ENCODE results near the gene OR6C65. TPM values are rescaled to one million over a fixed set of nuclear protein-coding genes. Genes with fewer than 3 reads are reported as not detected.
"Not testable (repeated sequence)": the region's sequence is repeated elsewhere in the genome, so short reads cannot be mapped to it uniquely, and the experiment has no call there.

The OR6C65 gene
- not detected for polyA plus RNA-seq (ENCODE audit: insufficient read length in 4 of 4)

DNA sequence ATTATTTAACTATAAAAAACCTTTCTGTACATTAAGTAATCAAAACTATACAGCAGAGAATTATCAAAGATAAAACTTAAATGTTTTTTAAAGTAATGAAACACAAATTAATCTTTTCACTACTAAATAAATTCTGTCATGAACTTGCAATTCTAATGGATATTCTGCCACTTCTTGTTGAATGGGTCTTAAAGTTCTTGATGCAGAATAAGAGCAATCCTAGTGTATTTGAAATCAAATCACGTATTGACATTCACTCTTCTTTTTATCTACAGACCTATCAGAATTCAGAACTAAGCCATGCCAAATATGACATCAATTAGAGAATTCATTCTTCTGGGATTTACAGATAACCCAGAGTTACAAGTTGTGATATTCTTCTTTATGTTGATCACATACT lies at the start of gene OR6C65:
TSS of gene OR6C65 (plus strand) at position 301 of the 400 bp plus-strand sequence. CDS start at position 301, 0 bp downstream.
- no peak for DNase-seq (ENCODE audit: low read depth in 4 of 4, low spot score in 3 of 4)

DNA sequence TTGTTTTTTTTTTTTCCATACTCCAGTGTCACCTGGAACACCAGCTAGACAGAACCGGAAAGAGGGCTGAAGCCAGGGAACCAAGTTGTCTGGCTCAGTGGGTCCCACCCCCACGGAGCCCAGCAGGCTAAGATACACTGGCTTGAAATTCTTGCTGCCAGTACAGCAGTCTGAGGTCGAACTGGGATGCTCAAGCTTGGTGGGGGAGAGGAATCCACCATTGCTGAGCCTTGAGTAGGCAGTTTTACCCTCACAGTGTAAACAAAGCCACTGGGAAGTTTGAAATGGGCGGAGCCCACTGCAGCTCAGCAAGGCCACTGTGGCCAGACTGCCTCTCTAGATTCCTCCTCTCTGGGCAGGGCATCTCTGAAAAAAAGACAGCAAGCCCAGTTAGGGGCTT lies 45.0 kb upstream of the OR6C65 start:
- not testable (repeated sequence) for DNase-seq (ENCODE audit: low read depth in 4 of 4, low spot score in 3 of 4)

DNA sequence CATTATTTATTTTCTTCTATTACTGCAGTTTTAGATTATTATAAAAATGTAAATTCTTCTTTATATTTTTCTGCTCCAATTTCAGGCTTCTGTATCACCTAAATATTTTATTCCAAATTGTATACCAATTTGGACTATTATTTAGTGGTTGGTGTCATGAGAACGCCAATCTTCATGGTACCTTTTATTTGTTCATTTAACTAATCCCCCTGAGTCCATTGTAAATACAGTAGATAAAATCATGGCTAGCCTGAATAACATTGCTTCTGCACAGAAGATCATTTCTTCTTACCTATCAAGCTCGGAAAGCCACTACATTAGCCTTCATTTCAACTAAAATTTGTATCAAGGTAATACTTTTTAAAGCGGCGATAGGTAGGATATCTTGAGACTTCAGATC lies 37.7 kb upstream of the OR6C65 start, which contains the start of gene OR6C75:
TSS of gene OR6C75 (plus strand) at position 301 of the 400 bp plus-strand sequence. CDS start 2,136 bp downstream, outside the sequence.
- no peak for DNase-seq (ENCODE audit: low read depth in 4 of 4, low spot score in 3 of 4)

DNA sequence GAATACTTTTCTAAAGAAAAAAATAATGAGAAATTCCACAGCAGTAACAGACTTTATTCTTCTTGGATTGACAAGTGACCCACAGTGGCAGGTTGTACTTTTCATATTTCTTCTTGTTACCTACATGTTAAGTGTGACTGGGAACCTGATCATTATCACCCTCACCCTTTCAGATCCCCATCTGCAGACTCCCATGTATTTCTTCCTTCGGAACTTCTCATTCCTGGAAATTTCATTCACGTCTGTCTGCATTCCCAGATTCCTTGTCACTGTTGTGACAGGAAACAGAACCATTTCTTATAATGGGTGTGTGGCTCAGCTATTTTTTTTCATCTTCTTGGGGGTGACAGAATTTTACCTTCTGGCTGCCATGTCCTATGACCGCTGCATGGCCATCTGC lies 35.2 kb upstream of the OR6C65 start:
- no peak for DNase-seq (ENCODE audit: low read depth in 4 of 4, low spot score in 3 of 4)

DNA sequence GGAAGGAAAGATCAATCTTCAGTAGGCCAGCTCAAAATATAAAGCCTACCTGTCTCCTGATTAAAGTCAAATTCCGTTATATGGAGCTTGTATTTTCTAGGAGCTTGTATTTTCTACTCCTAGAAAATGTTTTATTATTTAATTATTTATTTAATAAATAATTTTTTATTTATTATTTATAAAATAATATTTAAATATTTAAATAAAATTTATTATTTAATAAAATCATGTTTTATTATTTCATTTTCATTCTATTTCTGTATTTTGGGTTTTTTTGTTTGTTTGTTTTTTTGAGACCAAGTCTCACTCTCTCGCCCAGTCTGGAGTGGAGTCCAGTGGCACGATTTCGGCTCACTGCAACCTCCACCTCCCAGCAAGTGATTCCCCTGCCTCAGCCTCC lies 27.8 kb upstream of the OR6C65 start:
- DNase-seq (ENCODE audit: low read depth in 4 of 4, low spot score in 3 of 4), result no peak

DNA sequence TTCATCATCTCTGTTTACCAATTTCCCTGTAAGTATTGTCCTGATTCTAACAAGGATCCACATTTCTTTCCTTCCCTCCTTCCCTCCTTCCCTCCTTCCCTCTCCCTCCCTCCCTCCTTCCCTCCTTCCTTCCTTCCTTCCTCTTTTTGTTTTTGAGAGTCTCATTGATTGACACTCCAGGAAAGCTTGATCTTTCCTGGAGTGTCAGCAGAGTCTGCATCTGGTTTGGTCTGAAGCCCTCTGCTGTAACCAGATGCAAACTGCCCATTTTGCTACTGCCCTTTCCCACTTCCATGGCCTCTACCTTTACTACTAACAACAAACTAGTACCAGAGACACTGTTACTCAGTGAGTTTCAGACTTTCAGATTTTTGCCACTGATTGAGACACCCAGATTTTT lies 14.4 kb upstream of the OR6C65 start:
- DNase-seq (ENCODE audit: low read depth in 4 of 4, low spot score in 3 of 4), result no peak

DNA sequence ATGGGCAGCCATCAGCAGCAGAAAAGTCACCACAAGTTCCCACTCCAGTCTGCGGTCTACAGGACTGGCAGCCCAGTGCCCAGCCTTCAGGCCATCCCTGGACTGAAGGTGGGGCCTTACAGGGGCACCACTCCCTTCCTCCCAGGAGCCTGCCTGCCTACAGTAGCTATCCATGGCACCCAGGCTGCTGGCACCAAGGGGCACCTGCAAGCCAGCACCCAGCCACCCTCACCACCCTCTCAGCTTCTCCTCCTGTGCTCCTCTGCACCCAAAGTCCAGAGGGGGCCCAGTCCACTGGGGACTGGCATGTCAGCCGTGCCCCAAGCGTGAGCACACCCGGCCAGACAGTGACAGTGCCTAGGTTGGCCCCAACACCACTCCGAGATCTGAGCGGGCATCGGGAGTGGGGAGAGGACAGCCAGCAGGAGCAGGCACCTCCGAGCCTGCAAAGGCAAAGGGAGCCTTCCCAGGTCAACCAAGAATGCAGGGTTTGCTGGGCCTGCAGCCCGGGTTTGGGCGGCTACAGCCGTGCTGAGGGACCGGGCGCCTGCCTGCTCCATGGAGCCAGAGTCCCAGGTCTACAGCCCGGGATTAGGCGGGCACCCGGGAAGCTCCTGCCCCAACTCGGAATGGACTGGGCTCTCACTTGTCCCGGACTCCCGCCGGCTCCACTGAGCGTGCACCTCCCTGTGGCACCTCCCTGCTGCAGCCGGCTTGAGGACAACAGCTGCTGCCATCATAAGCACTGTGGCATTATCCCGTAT lies 8.1 kb upstream of the OR6C65 start:
- no peak for DNase-seq (ENCODE audit: low read depth in 4 of 4, low spot score in 3 of 4)

DNA sequence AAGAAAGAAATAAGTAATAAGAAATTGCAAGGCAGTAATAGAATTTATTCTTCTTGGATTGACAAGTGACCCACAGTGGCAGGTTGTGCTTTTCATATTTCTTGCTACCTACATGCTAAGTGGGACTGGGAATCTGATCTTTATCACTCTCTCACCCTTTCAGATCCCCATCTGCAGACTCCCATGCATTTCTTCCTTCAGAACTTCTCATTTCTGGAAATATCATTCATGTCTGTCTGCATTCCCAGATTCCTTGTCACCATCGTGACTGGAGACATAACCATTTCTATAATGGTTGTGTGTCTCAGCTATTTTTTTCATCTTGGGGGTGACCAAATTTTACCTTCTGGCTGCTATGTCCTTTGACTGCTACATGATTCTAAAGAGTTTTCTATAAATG lies 4.0 kb upstream of the OR6C65 start:
- DNase-seq (ENCODE audit: low read depth in 4 of 4, low spot score in 3 of 4), result no peak

DNA sequence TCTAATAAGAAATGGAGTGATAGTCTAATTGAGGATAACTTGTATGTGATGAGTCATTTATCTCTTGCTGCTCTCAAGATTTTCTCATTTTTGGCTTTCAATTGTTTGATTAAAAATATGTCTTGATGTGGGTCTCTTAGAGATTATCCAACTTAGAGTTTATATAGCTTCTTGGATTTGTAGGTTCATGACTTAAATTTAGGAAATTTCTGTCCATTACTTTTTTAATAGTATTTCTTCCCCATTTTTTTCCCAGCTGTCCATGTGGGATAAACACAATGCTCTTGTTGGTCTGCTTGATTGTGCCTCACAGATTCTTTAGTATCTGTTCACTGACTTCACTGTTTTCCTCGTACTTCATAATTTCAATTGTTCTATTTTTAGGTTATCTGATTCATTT lies 7.5 kb downstream of the OR6C65 start:
- no peak for DNase-seq (ENCODE audit: low read depth in 4 of 4, low spot score in 3 of 4)

DNA sequence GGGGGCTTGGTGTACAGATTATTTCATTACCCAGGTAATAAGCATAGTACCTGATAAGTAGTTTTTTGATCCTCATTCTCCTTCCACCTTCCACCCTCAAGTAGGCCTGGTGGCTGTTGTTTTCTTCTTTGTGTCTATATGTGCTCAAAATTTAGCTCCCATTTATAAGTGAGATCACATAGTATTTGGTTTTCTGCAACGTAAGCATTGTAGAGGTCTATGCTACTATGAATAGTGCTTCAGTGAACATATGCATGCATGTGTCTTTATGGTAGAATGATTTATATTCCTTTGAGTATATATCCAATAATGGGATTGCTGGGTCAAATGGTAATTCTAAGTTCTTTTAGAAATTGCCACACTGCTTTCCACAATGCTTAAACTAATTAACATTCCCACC lies 8.8 kb downstream of the OR6C65 start:
- DNase-seq (ENCODE audit: low read depth in 4 of 4, low spot score in 3 of 4), result not testable (repeated sequence)

DNA sequence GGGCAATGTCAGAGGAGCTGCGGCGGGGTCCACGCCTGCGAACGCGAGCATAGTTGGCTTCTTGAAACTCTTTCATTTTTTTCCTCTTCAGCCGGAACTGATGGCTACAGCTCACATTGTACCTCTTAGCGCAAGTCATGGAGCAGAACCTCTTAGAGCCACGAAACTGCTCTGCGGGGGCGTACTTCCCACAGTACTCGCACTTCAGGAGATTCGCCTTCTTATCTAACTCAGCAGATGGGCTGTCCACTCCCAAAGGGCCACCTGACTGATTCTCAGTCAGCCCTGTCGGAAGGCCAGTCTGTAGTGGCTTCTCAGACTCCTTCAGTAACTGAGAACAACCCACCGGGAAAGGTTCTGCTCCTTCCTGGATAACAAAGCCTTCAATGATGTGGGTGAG lies 11.8 kb downstream of the OR6C65 start:
- not testable (repeated sequence) for DNase-seq (ENCODE audit: low read depth in 4 of 4, low spot score in 3 of 4)

DNA sequence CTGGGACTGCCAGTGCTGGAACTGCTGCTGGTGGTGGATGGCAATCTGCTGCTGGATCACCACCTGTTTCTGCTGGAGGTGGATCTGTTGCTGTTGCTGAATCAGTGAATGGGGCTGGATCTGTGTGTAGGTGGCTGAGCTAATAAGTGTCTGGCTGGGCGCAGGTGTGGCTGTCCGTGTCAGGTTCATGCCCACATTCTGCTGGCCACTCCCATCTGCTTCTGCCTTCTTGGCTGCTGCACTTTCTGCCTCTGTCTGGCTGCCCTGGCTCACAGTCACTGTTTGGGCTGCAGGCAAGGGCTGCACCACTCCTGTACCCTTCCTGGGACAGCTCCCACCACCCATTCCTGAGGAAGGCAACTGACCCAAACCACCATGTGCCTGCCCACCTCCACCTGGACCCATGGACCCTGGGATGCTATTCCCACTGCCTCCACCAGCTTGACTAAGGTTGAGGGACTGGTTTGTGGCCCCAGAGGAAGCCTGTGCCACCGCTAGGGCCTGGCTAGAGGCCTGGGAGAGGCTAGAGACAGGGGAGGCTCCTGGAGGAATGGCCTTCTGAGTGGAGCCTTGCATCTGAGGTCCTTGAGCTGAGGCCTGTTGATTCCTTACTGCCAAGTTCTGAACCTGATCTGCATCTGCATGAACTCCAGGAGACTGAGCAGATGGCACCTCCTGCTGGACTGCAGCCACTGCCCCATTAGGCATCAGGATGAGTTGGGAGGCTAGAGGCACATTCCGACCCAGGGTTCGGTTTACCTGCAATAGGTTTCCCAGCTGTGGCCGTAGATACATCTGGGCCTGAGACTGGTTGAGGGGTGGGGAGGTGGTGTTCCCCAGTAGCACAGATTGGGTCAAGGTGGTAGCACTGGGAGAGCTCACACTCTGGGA lies 13.4 kb downstream of the OR6C65 start:
- not testable (repeated sequence) for DNase-seq (ENCODE audit: low read depth in 4 of 4, low spot score in 3 of 4)

DNA sequence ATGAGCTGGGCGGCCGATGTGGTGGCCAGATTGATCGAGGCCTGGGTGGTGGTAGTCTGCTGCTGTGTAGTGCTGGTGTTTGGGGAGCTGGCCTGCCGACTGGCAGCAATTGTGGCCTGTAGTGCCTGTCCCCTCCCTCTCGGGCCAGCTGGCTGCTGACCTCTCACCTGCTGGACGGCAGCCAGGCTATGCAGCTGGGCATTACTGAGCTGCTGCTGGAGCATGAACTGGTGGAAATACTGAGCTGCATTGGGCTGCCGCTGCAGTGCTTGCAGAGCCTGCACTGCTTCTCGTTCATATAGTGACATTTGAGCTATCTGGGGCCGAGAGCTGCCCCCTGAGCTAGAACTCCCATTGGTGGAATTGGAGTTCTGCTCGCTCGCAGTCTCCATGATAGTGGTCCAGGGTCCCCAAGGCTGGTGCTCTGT lies 14.1 kb downstream of the OR6C65 start:
- peak in 1 of 4 donors; percentile 7 for DNase-seq (ENCODE audit: low read depth in 4 of 4, low spot score in 3 of 4)

DNA sequence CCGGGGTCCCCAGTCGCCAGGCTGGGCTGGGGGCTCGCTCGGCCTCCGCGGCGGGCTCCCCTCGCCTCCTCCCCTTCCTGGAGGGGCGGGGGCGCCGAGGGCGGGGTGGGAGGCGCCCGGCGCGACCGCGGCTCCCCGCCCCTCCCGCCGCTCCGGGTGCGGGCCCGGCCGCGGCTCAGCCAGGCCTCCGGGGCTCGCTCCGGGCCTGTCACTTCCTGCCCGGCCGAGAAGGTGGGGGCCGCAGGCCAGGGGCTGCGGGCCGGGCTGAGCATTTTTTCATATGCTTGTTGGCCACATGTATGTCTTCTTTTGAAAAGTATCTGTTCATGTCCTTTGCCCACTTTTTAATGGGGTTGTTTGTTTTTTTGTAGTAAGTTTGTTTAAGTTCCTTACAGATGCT lies 14.6 kb downstream of the OR6C65 start:
- not testable (repeated sequence) for DNase-seq (ENCODE audit: low read depth in 4 of 4, low spot score in 3 of 4)

DNA sequence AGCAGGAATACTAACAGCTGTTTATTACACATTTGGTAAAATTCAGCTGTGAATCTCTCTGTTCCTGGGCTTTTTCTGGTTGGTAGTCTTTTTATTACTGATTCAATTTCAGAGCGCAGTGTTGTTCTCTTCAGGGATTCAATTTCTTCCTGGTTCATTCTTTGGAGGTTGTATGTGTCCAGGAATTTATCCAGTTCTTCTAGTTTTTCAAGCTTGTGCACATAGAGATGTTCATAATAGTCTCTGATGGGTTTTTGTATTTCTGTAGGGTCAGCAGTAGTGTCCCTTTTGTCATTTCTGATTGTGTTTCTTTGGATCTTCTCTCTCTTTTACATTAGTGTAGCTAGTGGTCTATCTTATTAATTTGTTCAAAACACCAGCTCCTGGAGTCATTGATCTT lies 16.6 kb downstream of the OR6C65 start:
- no peak for DNase-seq (ENCODE audit: low read depth in 4 of 4, low spot score in 3 of 4)

DNA sequence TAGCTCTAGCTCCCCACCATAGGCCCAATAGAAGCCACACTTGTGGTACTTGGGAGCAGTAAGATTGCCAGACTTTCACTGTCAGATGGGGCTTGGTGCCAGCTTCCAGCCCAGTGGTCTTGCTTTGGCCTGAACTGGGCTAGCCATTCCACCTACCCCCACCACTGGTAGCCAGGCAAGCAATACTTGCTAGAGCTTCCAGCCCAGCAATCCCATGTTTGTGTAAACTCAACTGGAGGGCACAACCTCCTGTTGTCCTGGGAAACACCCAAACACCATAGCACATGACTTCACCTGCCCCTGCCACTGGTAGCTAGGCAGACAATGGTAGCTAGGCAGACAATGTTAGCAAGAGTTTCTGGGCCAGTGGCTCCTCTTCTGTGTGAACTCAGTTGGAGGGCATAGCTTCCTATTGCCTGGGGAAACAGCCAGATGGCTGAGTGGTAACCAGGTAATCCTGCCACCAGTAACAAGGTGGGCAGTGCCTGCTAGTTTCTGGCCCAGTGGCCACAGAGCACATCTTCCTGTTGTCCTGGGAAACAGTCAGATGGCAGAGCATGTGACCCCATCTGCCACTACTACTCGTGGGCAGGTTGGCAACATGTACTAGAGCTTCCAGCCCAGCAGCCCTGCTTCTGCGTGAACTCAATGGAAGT lies 20.1 kb downstream of the OR6C65 start:
- DNase-seq (ENCODE audit: low read depth in 4 of 4, low spot score in 3 of 4), result no peak

DNA sequence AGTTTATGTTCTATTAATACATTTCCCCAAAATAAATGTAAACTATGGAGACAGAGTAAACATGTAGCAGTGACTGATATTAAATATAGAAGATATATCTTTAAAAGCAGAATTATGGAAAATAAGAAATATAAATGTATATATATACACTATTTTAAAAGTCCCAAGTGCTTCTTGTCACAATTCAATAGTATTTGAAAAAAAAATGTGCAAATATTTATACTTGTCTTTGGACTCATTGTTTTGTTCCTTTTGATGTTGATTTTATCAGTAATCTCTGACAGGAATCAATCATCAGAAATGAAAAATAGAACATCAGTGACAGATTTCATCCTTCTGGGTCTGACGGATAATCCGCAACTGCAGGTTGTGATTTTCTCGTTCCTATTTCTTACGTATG lies 25.6 kb downstream of the OR6C65 start, which contains the start of gene OR6C76:
TSS of gene OR6C76 (plus strand) at position 301 of the 400 bp plus-strand sequence. CDS start at position 301, 0 bp downstream.
- no peak for DNase-seq (ENCODE audit: low read depth in 4 of 4, low spot score in 3 of 4)

DNA sequence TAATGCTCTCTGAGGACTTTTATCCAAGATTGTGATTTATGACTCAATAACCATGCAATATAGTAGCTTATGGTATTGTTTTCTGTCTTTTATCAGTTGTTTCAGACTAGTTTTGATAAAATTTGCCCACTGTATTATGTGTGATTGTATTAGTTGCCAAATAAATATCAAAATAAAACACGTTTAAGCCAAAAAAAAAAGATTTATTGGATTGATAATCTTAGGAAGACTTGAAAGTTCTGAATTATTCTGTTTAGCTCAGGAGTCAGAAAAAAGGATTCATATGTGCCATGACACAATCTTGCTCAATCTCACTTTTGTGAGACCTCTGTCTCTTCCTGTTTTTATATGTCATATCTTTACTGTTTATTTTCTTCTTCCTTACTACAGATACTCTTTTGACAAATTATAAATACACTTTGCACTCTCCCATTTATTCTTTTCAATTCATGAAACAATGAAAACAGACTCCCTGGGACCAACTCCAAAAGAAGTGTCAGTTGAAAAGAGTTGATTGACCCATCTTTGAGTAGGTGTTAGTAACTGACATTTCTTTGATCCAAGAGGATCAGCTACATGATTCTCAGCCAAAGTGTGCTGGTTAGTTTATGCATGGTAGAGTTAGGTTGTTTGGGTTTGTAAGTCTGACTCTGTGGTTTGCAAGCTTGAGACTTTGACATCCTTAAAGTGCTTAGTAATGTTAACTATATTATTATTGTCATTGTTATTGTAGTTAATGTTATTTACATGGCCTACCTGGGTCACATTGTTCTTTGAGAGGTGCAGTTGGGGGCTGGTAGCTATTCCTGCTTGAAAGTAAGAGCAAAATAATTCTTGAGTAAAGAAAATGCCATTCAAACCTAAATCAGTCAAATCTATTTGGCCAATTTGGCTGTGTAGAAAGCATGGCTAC lies 28.3 kb downstream of the OR6C65 start:
- no peak for DNase-seq (ENCODE audit: low read depth in 4 of 4, low spot score in 3 of 4)

DNA sequence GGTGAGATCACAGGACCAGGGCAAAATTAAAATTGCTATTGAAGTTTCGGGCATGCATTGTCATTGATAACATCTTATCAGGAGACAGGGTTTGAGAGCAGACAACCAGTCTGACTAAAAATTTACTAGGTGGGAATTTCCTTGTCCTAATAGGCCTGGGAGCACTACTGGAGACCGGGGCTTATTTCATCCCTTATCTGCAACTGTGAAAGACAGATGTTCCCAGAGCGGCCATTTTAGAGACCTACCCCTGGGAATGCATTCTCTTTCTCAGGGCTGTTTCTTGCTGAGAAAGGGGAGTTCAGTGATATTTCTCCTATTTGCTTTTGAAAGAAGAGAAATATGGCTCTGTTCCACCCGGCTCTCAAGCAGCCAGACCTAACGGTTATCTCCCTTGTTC lies 40.9 kb downstream of the OR6C65 start:
- not testable (repeated sequence) for DNase-seq (ENCODE audit: low read depth in 4 of 4, low spot score in 3 of 4)

DNA sequence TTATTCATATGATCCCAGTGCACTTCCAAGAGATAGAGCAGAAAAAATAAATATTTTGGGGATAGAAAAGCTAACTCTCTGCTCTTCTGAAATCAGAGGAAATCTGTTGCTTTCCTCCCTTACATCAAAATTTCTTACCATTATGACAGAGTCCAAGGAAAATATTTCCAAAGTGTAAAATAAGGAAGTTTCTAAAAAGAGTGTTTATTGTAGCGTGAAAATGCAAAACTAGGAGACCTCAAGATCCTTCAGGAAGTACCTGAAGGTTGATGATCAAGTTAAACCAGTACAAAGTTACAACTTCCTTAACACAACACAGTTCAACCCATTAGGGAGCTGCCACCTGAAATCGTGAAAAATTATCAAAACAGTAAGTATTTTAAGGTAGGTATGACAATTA lies 43.4 kb downstream of the OR6C65 start, which contains the start of gene OR6C2:
TSS of gene OR6C2 (plus strand) at position 301 of the 400 bp plus-strand sequence. CDS start 8,138 bp downstream, outside the sequence.
- no peak for DNase-seq (ENCODE audit: low read depth in 4 of 4, low spot score in 3 of 4)
